ENCODE measurements around the gene RLBP1. TPM values are rescaled to one million over a fixed set of nuclear protein-coding genes. Genes with fewer than 3 reads are reported as not detected.

Gene RLBP1
- total and polyA plus RNA-seq, 2 of the 4 experiments (the other 2 are of a cell fraction), result not detected

DNA sequence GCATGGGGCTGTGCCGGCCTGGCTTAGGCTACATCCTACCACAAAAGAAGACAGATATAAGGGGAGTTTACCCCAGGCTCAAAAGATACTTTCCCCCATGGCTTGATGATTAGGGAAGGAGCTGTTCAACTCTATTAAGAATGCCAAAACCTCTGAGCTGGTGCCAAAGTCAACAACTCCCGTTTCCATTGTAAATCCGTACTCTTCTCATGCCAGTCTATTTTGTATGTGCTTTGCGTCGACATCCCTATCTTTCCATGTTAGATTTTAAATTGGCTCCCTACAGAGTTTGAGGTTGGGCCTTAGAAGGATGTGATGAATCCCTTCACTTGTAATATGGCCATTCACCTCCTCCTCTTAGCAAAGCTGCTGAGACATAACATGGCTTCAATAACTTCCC is 46.9 kb downstream of the RLBP1 start:
- Histone ChIP-seq H3K4me3 (ENCODE audit: insufficient read depth, low read depth, low read length) (no peak overlapping the region), H3K18ac (ENCODE audit: low read depth, low read length) (no peak overlapping the region), H2BK20ac (ENCODE audit: low read depth, low read length) (no peak overlapping the region), H3K27ac (ENCODE audit: insufficient read depth, low read length) (no peak overlapping the region), H3K9ac (ENCODE audit: low read depth, low read length) (no peak overlapping the region), H4K20me1 (ENCODE audit: insufficient read depth, low read length) (no peaks in the 10 kb centered on the region), H3K23ac (ENCODE audit: low read depth, low read length) (0 out of 2 replicates have a peak overlapping the region, but pooled peaks have one; percentile 34), H2BK5ac (ENCODE audit: low read depth, low read length, poor library complexity, severe bottlenecking) (no peak overlapping the region), H2AK5ac (ENCODE audit: low read depth, low read length) (no peak overlapping the region), H4K5ac (ENCODE audit: low read depth, low read length) (no peak overlapping the region), H2BK120ac (ENCODE audit: low read depth, low read length) (no peak overlapping the region), H3K14ac (replicated peaks; ENCODE audit: low read depth, low read length) (no peak overlapping the region), H2BK15ac (ENCODE audit: low read depth, low read length) (no peak overlapping the region), H3K4me1 (ENCODE audit: control insufficient read depth, insufficient read depth, low read length) (peaks cover 5% of the 10 kb centered on the region; the same call in 1 of the 2 replicates), H3K27me3 (ENCODE audit: control insufficient read depth, insufficient read depth, low read length) (no peaks in the 10 kb centered on the region), H3K4ac (ENCODE audit: low read depth, low read length) (no peak overlapping the region), H2AK9ac (replicated peaks; ENCODE audit: low read depth, low read length, poor library complexity) (no peak overlapping the region), H3K56ac (ENCODE audit: extremely low read depth, insufficient read depth, low read length) (no peak overlapping the region), H3K4me2 (ENCODE audit: low read depth, low read length) (no peak overlapping the region), H4K91ac (ENCODE audit: insufficient read depth, low read depth, low read length) (no peak overlapping the region), H3K9me1 (ENCODE audit: insufficient read depth, low read length) (peaks cover 4% of the 10 kb centered on the region; the same call in 1 of the 2 replicates), H3K79me1 (ENCODE audit: low read depth in 1 of 2, low read length in 2 of 2) (peaks cover 6 to 19% of the 10 kb centered on the region in 2 experiments; a peak in 2 of 4 replicates), H3K36me3 (ENCODE audit: control insufficient read depth, insufficient read depth, low read length) (peaks cover 20% of the 10 kb centered on the region), H3K9me3 (ENCODE audit: control insufficient read depth, insufficient read depth, low read length) (no peaks in the 10 kb centered on the region), H4K8ac (ENCODE audit: low read depth in 2 of 2, low read length in 2 of 2) (no peak overlapping the region), H2AFZ (replicated peaks; ENCODE audit: low read length, poor library complexity) (no peak overlapping the region)
- dilution Hi-C loops (cut with HindIII; ENCODE audit: low sequenced_read_pairs, unreplicated experiment) (no loop called here), intact Hi-C loops (cut with micrococcal nuclease) (no loop called here), in situ Hi-C loops (cut with MboI; ENCODE audit: low sequenced_read_pairs) (loop anchor here (25.0 kb wide), 1 partner anchor 512 kb away; no protein-coding TSS in a partner anchor)
- TF ChIP-seq POLR2A (IDR thresholded peaks at IDR 0.05; ENCODE audit: low read depth, low read length) (no peak), RCOR1 (IDR thresholded peaks at IDR 0.05; ENCODE audit: insufficient replicate concordance, low read length) (no peak)
- ChIA-PET CTCF (interaction anchor here (1.2 kb wide), 1 partner anchor 45 kb away, joined by 3 read pairs; no protein-coding TSS in a partner anchor), POLR2A (ENCODE audit: unreplicated experiment) (no interaction called here)
- no CpG with 5 or more reads among the region's 5 CpGs for WGBS, 2 experiments (ENCODE audit: extremely low coverage in 2 of 2, insufficient read length in 1 of 2)
- ATAC-seq (ENCODE audit: low read depth), result no peak
- DNase-seq, result no peak
- BruUV-seq (replicated peaks), result no TSS peak
